Endothelial cell of umbilical vein (primary cell): ENCODE data around the gene PPFIA1. TPM values are rescaled to one million over a fixed set of nuclear protein-coding genes. Genes with fewer than 3 reads are reported as not detected.

Experiments used
- BruUV-seq: library from RNA; stranded (reverse); fragments of 400-500 nt; replicated peaks from 2 replicates; lab custom pipeline; 2021; lab: Mats Ljungman, UMichigan
- CTCF ChIA-PET: fragments of 300-600, 350-600 bp; sonication (Branson Sonifier 250); formaldehyde crosslinking; loops from one replicate; lab custom pipeline; 2021; ENCODE audit warnings: antibody characterized with exemption, inconsistent platforms; lab: Charles Lee
- POLR2A ChIA-PET: fragments of 300-600, 350-600 bp; sonication (Branson Sonifier 250); formaldehyde crosslinking; loops from one replicate; lab custom pipeline; 2021; ENCODE audit warnings: antibody characterized with exemption, inconsistent platforms; lab: Charles Lee
- DNase-seq: peaks from one replicate; pipeline ENCODE4 v3.0.0-alpha.2; 2011; ENCODE audit warnings: low read depth, low spot score
- FAIRE-seq: peaks from 2 replicates; lab custom pipeline; 2011; peaks lifted over from hg19 to GRCh38; lab: Jason Lieb, UNC
- H2AFZ ChIP-seq: 2 replicates; pipeline ENCODE4 v1.6.0; 2012; ENCODE audit warnings: low read depth, low read length, control low read depth, inconsistent platforms
- H3K27ac ChIP-seq: 2 replicates; pipeline ENCODE4 v1.5.1; 2011; ENCODE audit warnings: low read depth, mild to moderate bottlenecking, control low read depth, low read length, moderate library complexity; ENCODE audit not compliant: insufficient read depth
- H3K27me3 ChIP-seq, 2 experiments: 2 replicates each; pipeline versions ENCODE4 v1.6.0 to v1.6.1; 2011; ENCODE audit warnings: low read length in 2 of 2, mixed read lengths in 1 of 2; ENCODE audit not compliant: control insufficient read depth in 2 of 2, insufficient read depth in 2 of 2
- H3K36me3 ChIP-seq, 2 experiments: 2 replicates in 1 of 2; 3 replicates in 1 of 2; pipeline ENCODE4 v1.5.1; 2011; ENCODE audit warnings: low read length in 2 of 2, mild to moderate bottlenecking in 1 of 2, moderate library complexity in 1 of 2; ENCODE audit not compliant: control insufficient read depth in 2 of 2, insufficient read depth in 2 of 2; ENCODE audit errors: extremely low read depth in 1 of 2
- H3K4me1 ChIP-seq: 3 replicates; pipeline ENCODE4 v1.5.1; 2011; ENCODE audit warnings: mild to moderate bottlenecking, low read length; ENCODE audit not compliant: control insufficient read depth, insufficient read depth; ENCODE audit errors: extremely low read depth
- H3K4me2 ChIP-seq: 2 replicates; pipeline ENCODE4 v1.6.1; 2011; ENCODE audit warnings: low read length, control low read depth, mixed read lengths; ENCODE audit not compliant: insufficient read depth
- H3K4me3 ChIP-seq, 3 experiments: fragments of 200-600 bp in 1 of 3; sonication (generic), shearing (Covaris generic) in 1 of 3; replicated peaks in 1 of 3; 2 replicates each; pipeline ENCODE4 v1.5.1; 2011 to 2016; ENCODE audit warnings: control low read depth in 3 of 3, low read length in 3 of 3, mild to moderate bottlenecking in 2 of 3, inconsistent platforms in 1 of 3, low read depth in 1 of 3, moderate library complexity in 1 of 3; ENCODE audit not compliant: insufficient read depth in 1 of 3
- H3K79me2 ChIP-seq: 2 replicates; pipeline ENCODE4 v1.6.0; 2012; ENCODE audit warnings: low read length, inconsistent platforms; ENCODE audit not compliant: control insufficient read depth, insufficient read depth
- H3K9ac ChIP-seq: replicated peaks from 2 replicates; pipeline ENCODE3; 2011; ENCODE audit warnings: low read length, control low read depth; ENCODE audit not compliant: insufficient read depth; ENCODE audit errors: extremely low read depth
- H3K9me1 ChIP-seq: replicated peaks from 3 replicates; pipeline ENCODE4 v1.6.0; 2011; ENCODE audit warnings: mild to moderate bottlenecking, low read length; ENCODE audit not compliant: control insufficient read depth, insufficient read depth; ENCODE audit errors: extremely low read depth
- H3K9me3 ChIP-seq: replicated peaks from 2 replicates; pipeline ENCODE4 v1.5.1; 2012; ENCODE audit warnings: low read length, inconsistent platforms; ENCODE audit not compliant: control insufficient read depth, insufficient read depth
- H4K20me1 ChIP-seq: replicated peaks from 2 replicates; pipeline ENCODE3; 2011; ENCODE audit warnings: mild to moderate bottlenecking, low read length; ENCODE audit not compliant: control insufficient read depth, insufficient read depth; ENCODE audit errors: extremely low read depth
- CTCF ChIP-seq, 2 donors: IDR thresholded peaks; 1 replicate in 1 of 2; 2 replicates in 1 of 2; pipeline ENCODE4 v1.5.1; 2011; ENCODE audit warnings: low read length in 2 of 2, mild to moderate bottlenecking in 2 of 2, moderate library complexity in 2 of 2, control low read depth in 1 of 2, inconsistent platforms in 1 of 2, low read depth in 1 of 2; ENCODE audit not compliant: insufficient read depth in 1 of 2; ENCODE audit errors: extremely low read depth in 1 of 2
- EZH2 ChIP-seq: IDR thresholded peaks from 2 replicates; pipeline ENCODE4 v1.6.1; 2012; ENCODE audit warnings: borderline replicate concordance, low read depth, mild to moderate bottlenecking, moderate library complexity, low read length, inconsistent platforms; ENCODE audit not compliant: severe bottlenecking
- FOS ChIP-seq: IDR thresholded peaks from 2 replicates; pipeline ENCODE4 v1.6.1; 2011; ENCODE audit warnings: mild to moderate bottlenecking, low read length, moderate library complexity, borderline replicate concordance; ENCODE audit not compliant: insufficient read depth
- GATA2 ChIP-seq: IDR thresholded peaks from 2 replicates; pipeline ENCODE4 v1.7.0; 2011; ENCODE audit warnings: low read depth, mild to moderate bottlenecking, moderate library complexity, mixed read lengths, low read length; ENCODE audit not compliant: insufficient read length, insufficient read depth
- JUN ChIP-seq: IDR thresholded peaks from 2 replicates; pipeline ENCODE4 v1.6.1; 2011; ENCODE audit warnings: borderline replicate concordance, low read depth; ENCODE audit not compliant: insufficient read length, insufficient read depth
- MAX ChIP-seq: IDR thresholded peaks from 2 replicates; pipeline ENCODE4 v1.6.1; 2011; ENCODE audit not compliant: insufficient read depth, insufficient read length
- MYC ChIP-seq: IDR thresholded peaks from one replicate; pipeline ENCODE4 v1.6.1; 2011; ENCODE audit warnings: mild to moderate bottlenecking, low read depth, low read length
- POLR2A ChIP-seq: IDR thresholded peaks from 2 replicates; pipeline ENCODE4 v1.6.1; 2012; ENCODE audit warnings: low read depth, mild to moderate bottlenecking, control low read depth, low read length
- POLR2AphosphoS5 ChIP-seq: IDR thresholded peaks from 2 replicates; pipeline ENCODE4 v1.6.1; 2012; ENCODE audit warnings: low read depth, mild to moderate bottlenecking, control low read depth, low read length, moderate library complexity; ENCODE audit not compliant: insufficient read depth
- dilution Hi-C: fragments of 300-500 bp; cut with MboI; formaldehyde crosslinking; loops from one replicate; pipeline ENCODE4 v1.15.0; 2019; ENCODE audit warnings: low sequenced_read_pairs; ENCODE audit not compliant: extremely low pct_ligation_motif_present
- intact Hi-C: fragments of 100-400 bp; cut with micrococcal nuclease; formaldehyde crosslinking; loops from one replicate; pipeline ENCODE4 v1.10.0; 2022
- polyA plus RNA-seq, 4 experiments: library from polyadenylated mRNA; depleted of rRNA in 3 of 4; stranded (reverse) in 3 of 4; unstranded in 1 of 4; fragments of >200 nt; gene quantifications; 2 replicates each; pipeline versions ENCODE4 v1.2.1 to v1.2.3, GENCODE V29; 2011 to 2012; ENCODE audit warnings: missing spikeins in 1 of 4
- total RNA-seq: library from RNA; stranded (reverse); gene quantifications from 2 replicates; pipeline ENCODE4 v1.2.3, GENCODE V29; 2021

Gene PPFIA1
- total and polyA plus RNA-seq, 2 donors (not counting 3 experiments of a cell fraction or from before 2014, with no cell fraction given): 44.3 to 60.9 TPM

GRCh38 chr11:70240337-70240736 is 30.2 kb upstream of the PPFIA1 start:
- H3K36me3 ChIP-seq: no peaks in the 10 kb centered on the region
- H3K9ac ChIP-seq: no peak overlapping the region
- H4K20me1 ChIP-seq: no peaks in the 10 kb centered on the region
- POLR2A ChIA-PET: no interaction called here
- no peak overlapping the region for H3K4me3 ChIP-seq
- no peaks in the 10 kb centered on the region for H3K9me1 ChIP-seq
- H3K4me2 ChIP-seq: no peak overlapping the region
- H3K9me3 ChIP-seq: no peaks in the 10 kb centered on the region
- CTCF ChIA-PET: no interaction called here
- FAIRE-seq (no peak), DNase-seq (no peak)
- no peak overlapping the region for H3K27ac ChIP-seq
- TF ChIP-seq CTCF (IDR thresholded peaks at IDR 0.05; ENCODE audit: extremely low read depth in 1 of 2, insufficient read depth in 1 of 2, low read depth in 1 of 2, low read length in 2 of 2): no peak
- no peak for TF ChIP-seq MAX
- TF ChIP-seq GATA2: no peak
- TF ChIP-seq EZH2: no peak
- no peak for TF ChIP-seq POLR2A
- TF ChIP-seq JUN: no peak
- no peak for TF ChIP-seq POLR2AphosphoS5
- no peak for TF ChIP-seq MYC
- no peak for TF ChIP-seq FOS
- intact Hi-C loops (no loop called here), dilution Hi-C loops (no loop called here)
- no peaks in the 10 kb centered on the region for H3K4me1 ChIP-seq
- H2AFZ ChIP-seq: no peak overlapping the region
- no TSS peak for BruUV-seq
- H3K79me2 ChIP-seq: no peaks in the 10 kb centered on the region
- peaks cover 0 to 3% of the 10 kb centered on the region in 2 experiments for H3K27me3 ChIP-seq
